Left ventricle myocardium inferior (tissue), 1 donor: ENCODE data around the gene RTCB. TPM values are rescaled to one million over a fixed set of nuclear protein-coding genes. Genes with fewer than 3 reads are reported as not detected.
A peak's percentile ranks its signal among the peaks of the same experiment; 100 is the strongest.
"Not testable (repeated sequence)": the region's sequence is repeated elsewhere in the genome, so short reads cannot be mapped to it uniquely, and the experiment has no call there.

Experiments
- DNase-seq: peaks from one replicate; pipeline ENCODE4 v3.0.0-alpha.2; 2020
- H3K27ac ChIP-seq: fragments of 200-600 bp; replicated peaks from 2 replicates; pipeline ENCODE4 v1.8.0; 2021
- H3K27me3 ChIP-seq: fragments of 200-600 bp; 2 replicates; pipeline ENCODE4 v1.8.0; 2021; ENCODE audit warnings: low read depth
- H3K36me3 ChIP-seq: fragments of 200-600 bp; 2 replicates; pipeline ENCODE4 v1.8.0; 2021
- H3K4me1 ChIP-seq: fragments of 200-600 bp; 2 replicates; pipeline ENCODE4 v1.8.0; 2021
- H3K4me3 ChIP-seq: fragments of 200-600 bp; 2 replicates; pipeline ENCODE4 v1.8.0; 2021; ENCODE audit warnings: mild to moderate bottlenecking, moderate library complexity
- H3K9me3 ChIP-seq: fragments of 200-600 bp; replicated peaks from 2 replicates; pipeline ENCODE4 v1.8.0; 2021
- CTCF ChIP-seq: fragments of 200-600 bp; IDR thresholded peaks from 2 replicates; pipeline ENCODE4 v1.8.0; 2021; ENCODE audit warnings: antibody characterized with exemption, mild to moderate bottlenecking, borderline replicate concordance
- intact Hi-C: fragments of 100-400 bp; cut with micrococcal nuclease; formaldehyde crosslinking; loops from one replicate; pipeline ENCODE4 v1.11.0; 2022
- total RNA-seq: library from RNA; stranded (reverse); fragmentation: NEBNext Ultra II Directional; extraction: Animal tissue kit (Norgen Biotek cat#: 25700); gene quantifications from one replicate; pipeline ENCODE4 v1.2.1, GENCODE V29; 2021
- donor health status: DM: no; HTN: yes; CAD: no; lungs with severe emphysema.

RTCB gene
- total RNA-seq, 1 donor from 2014 or later, result 44.5 TPM

GRCh38 chr22:32355760-32356159 is 56.3 kb downstream of the RTCB start:
- Histone ChIP-seq H3K27me3 (peaks cover 4% of the 10 kb centered on the region), H3K27ac (no peak overlapping the region), H3K36me3 (no peaks in the 10 kb centered on the region), H3K4me1 (no peaks in the 10 kb centered on the region), H3K4me3 (no peak overlapping the region), H3K9me3 (no peaks in the 10 kb centered on the region)
- intact Hi-C loops, result no loop called here
- DNase-seq, result no peak
- peak; percentile 22 for TF ChIP-seq CTCF

- intact Hi-C loops, result no loop called here
- peak overlapping the region; percentile 27 for H3K27ac ChIP-seq
- H3K4me1 ChIP-seq, result no peaks in the 10 kb centered on the region
- no peaks in the 10 kb centered on the region for H3K36me3 ChIP-seq
- peaks cover 4% of the 10 kb centered on the region for H3K27me3 ChIP-seq
- TF ChIP-seq CTCF, result no peak
- no peak for DNase-seq
- H3K9me3 ChIP-seq, result no peaks in the 10 kb centered on the region
- H3K4me3 ChIP-seq, result peak overlapping the region; percentile 50
These were observed 57.4 kb downstream of the RTCB start for GRCh38 chr22:32354360-32355351.

DNA sequence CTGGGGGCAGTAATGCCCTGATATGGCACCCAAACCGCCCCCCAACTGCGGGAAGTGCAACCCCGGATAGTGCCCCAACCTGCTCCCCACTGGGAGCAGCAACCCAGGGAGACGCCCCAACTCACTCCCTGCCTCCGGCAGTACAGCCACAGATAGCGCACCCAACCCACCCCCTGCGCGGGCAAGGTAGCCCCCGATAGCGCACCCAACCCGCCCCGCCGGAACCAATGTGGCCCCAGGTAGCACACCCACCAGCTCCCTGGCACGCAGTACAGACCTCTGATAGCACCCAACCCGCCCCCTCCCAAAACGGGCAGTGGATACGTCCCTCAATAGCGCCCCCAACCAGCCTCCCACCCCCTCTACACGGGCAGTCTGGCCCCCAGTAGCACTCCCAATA is 58.2 kb downstream of the RTCB start:
- intact Hi-C loops, result no loop called here
- no peaks in the 10 kb centered on the region for H3K4me1 ChIP-seq
- TF ChIP-seq CTCF, result no peak
- no peak overlapping the region for H3K27ac ChIP-seq
- no peaks in the 10 kb centered on the region for H3K36me3 ChIP-seq
- no peaks in the 10 kb centered on the region for H3K9me3 ChIP-seq
- peak overlapping the region; percentile 50 for H3K4me3 ChIP-seq
- peaks cover 4% of the 10 kb centered on the region for H3K27me3 ChIP-seq
- no peak for DNase-seq

GRCh38 chr22:32353292-32353691 is 58.8 kb downstream of the RTCB start:
- intact Hi-C loops, result no loop called here
- Histone ChIP-seq H3K4me3 (no peak overlapping the region), H3K9me3 (no peaks in the 10 kb centered on the region), H3K27me3 (peaks cover 4% of the 10 kb centered on the region), H3K4me1 (no peaks in the 10 kb centered on the region), H3K36me3 (no peaks in the 10 kb centered on the region), H3K27ac (no peak overlapping the region)
- TF ChIP-seq CTCF, result no peak
- no peak for DNase-seq

- Histone ChIP-seq H3K4me1 (no peaks in the 10 kb centered on the region), H3K27me3 (peaks cover 4% of the 10 kb centered on the region), H3K36me3 (no peaks in the 10 kb centered on the region), H3K27ac (no peak overlapping the region), H3K9me3 (no peaks in the 10 kb centered on the region), H3K4me3 (no peak overlapping the region)
- intact Hi-C loops, result no loop called here
- no peak for DNase-seq
- no peak for TF ChIP-seq CTCF
These were observed 59.4 kb downstream of the RTCB start for GRCh38 chr22:32352681-32353080.

DNA sequence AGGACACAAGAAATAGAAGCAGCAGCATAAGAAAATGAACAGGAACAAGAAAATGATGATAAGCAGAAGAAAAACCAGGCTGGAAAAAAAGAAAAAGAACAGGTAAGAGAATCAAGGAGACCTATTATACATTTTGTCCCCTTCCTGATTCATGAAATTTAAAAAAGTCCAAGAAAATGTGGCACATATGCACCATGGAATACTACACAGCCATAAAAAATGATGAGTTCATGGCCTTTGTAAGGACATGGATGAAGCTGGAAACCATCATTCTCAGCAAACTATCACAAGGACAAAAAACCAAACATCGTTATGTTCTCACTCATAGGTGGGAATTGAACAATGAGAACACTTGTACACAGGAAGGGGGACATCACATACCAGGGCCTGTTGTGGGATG is 60.2 kb downstream of the RTCB start:
- H3K4me3 ChIP-seq, H3K36me3 ChIP-seq, DNase-seq, H3K27ac ChIP-seq, intact Hi-C loops, H3K9me3 ChIP-seq, H3K4me1 ChIP-seq, H3K27me3 ChIP-seq: not testable (repeated sequence)
